ACC112 (cell line): ENCODE measurements around the gene SMIM3.
A peak's percentile ranks its signal among the peaks of the same experiment; 100 is the strongest.
"Not testable (repeated sequence)": the region's sequence is repeated elsewhere in the genome, so short reads cannot be mapped to it uniquely, and the experiment has no call there.

ENCODE experiments used
- H2AFZ ChIP-seq: fragments of 200-600 bp; sonication (generic); one replicate; pipeline ENCODE4 v1.6.0; 2017; ENCODE audit warnings: antibody characterized with exemption, low read length; ENCODE audit not compliant: unreplicated experiment
- H3K27ac ChIP-seq: fragments of 200-600 bp; sonication (generic); 2 replicates; pipeline ENCODE4 v1.5.1; 2014; ENCODE audit warnings: low read depth, mild to moderate bottlenecking, antibody characterized with exemption, low read length, moderate library complexity
- H3K27me3 ChIP-seq: fragments of 200-600 bp; sonication (generic); 2 replicates; pipeline ENCODE4 v1.6.1; 2014; ENCODE audit warnings: mild to moderate bottlenecking, antibody characterized with exemption, low read length, moderate library complexity, mixed read lengths; ENCODE audit not compliant: insufficient read depth
- H3K36me3 ChIP-seq: fragments of 200-600 bp; sonication (generic); 2 replicates; pipeline ENCODE4 v1.6.1; 2016; ENCODE audit warnings: mild to moderate bottlenecking, antibody characterized with exemption, low read length, moderate library complexity, mixed read lengths; ENCODE audit not compliant: insufficient read depth
- H3K4me1 ChIP-seq: fragments of 200-600 bp; sonication (generic); one replicate; pipeline ENCODE4 v1.6.1; 2016; ENCODE audit warnings: low read length, mixed read lengths; ENCODE audit not compliant: insufficient read depth, unreplicated experiment, control insufficient read depth
- H3K4me3 ChIP-seq: fragments of 200-600 bp; sonication (generic); 2 replicates; pipeline ENCODE4 v1.5.1; 2014; ENCODE audit warnings: mild to moderate bottlenecking, low read depth, low read length
- H3K79me2 ChIP-seq: fragments of 200-600 bp; sonication (generic); one replicate; pipeline ENCODE4 v1.6.0; 2016; ENCODE audit warnings: low read length; ENCODE audit not compliant: control insufficient read depth, unreplicated experiment, insufficient read depth

Gene SMIM3

GRCh38 chr5:150778517-150779396 is at the start of gene SMIM3:
TSS of gene SMIM3 (plus strand) at chr5:150778757. CDS start at chr5:150795441, 16,684 bp downstream.
- Histone ChIP-seq H3K4me3 (peak within 1 kb of the TSS; percentile 90), H3K4me1 (peaks cover 54% of the 10 kb centered on the region), H3K36me3 (no peaks in the 10 kb centered on the region), H2AFZ (peak within 1 kb of the TSS; percentile 57), H3K27ac (peak within 1 kb of the TSS; percentile 95), H3K27me3 (no peaks in the 10 kb centered on the region), H3K79me2 (peaks cover 52% of the 10 kb centered on the region)

GRCh38 chr5:150729859-150730258 is 48.7 kb upstream of the SMIM3 start:
- Histone ChIP-seq H3K27ac (no peak overlapping the region), H3K4me1 (no peaks in the 10 kb centered on the region), H3K27me3 (no peaks in the 10 kb centered on the region), H3K79me2 (peaks cover 13% of the 10 kb centered on the region), H3K4me3 (no peak overlapping the region), H2AFZ (no peak overlapping the region), H3K36me3 (peaks cover 49% of the 10 kb centered on the region)

GRCh38 chr5:150731669-150732242 is 46.8 kb upstream of the SMIM3 start:
- H3K36me3 ChIP-seq, result peaks cover 55% of the 10 kb centered on the region
- no peak overlapping the region for H2AFZ ChIP-seq
- H3K27ac ChIP-seq, result no peak overlapping the region
- no peak overlapping the region for H3K4me3 ChIP-seq
- peaks cover 27% of the 10 kb centered on the region for H3K79me2 ChIP-seq
- H3K4me1 ChIP-seq, result no peaks in the 10 kb centered on the region
- no peaks in the 10 kb centered on the region for H3K27me3 ChIP-seq

DNA sequence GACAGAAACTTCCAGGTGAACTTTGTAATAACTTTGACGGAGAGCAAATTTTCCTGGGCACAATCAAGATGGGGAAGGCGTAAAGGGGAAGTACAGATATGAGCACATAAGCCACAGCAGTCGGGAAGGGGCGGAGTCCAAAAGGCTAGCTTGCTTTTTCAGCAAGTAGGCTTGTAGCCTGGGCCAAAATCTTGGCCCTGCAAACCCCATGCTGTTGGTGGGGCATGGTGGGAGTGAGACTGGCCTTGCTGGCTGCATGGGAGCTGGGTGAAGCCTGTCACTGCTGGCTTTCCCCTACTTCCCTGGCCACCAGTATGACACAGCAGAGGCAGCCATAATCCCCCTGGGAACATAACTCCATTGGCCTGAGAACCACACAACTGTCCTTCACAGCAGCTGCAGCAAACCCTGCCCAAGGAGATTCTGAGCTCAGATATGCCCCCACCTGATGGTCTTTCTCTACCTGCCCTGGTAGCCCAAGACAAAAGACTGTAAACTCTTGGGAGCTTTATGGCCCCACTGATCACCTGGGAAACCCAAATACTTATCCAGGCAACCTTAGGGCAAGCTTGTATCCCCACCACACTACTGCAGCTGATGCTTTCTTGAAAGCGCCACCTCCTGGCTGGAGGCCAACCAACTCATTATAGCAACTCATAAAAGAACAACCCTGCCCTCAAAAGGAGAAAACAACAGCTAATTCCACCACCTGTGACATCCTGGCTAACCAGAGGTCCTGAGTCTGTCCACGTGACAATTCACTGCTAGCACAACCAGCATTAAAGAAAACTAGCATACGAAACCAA is 43.8 kb upstream of the SMIM3 start:
- H3K27ac ChIP-seq, result no peak overlapping the region
- H3K79me2 ChIP-seq, result peaks cover 54% of the 10 kb centered on the region
- peaks cover 9% of the 10 kb centered on the region for H3K4me1 ChIP-seq
- peaks cover 48% of the 10 kb centered on the region for H3K36me3 ChIP-seq
- no peak overlapping the region for H3K4me3 ChIP-seq
- H2AFZ ChIP-seq, result no peak overlapping the region
- H3K27me3 ChIP-seq, result no peaks in the 10 kb centered on the region

- H3K79me2 ChIP-seq, result peaks cover 65% of the 10 kb centered on the region
- H3K27me3 ChIP-seq, result no peaks in the 10 kb centered on the region
- H2AFZ ChIP-seq, result no peak overlapping the region
- H3K27ac ChIP-seq, result no peak overlapping the region
- H3K4me3 ChIP-seq, result no peak overlapping the region
- H3K36me3 ChIP-seq, result peaks cover 32% of the 10 kb centered on the region
- H3K4me1 ChIP-seq, result peaks cover 9% of the 10 kb centered on the region
Observed at GRCh38 chr5:150738862-150739261, 39.7 kb upstream of the SMIM3 start.

DNA sequence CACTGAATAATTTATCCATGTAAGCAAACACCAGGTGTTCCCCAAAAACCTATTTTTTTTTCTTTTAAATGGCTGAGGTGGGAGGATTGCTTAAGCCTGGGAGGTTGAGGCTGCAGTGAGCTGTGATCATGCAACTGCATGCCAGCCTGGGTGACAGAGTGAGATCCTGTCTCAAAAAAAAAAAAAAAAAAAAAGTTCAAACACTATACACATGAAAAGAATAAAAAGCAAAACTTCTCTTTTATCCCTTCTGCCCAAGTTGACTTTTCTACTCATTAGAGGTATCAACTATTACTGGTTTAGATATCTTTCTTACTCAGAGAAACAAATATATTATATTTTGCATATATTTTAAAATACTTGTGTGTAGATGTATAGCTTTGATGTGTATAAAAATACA is 37.6 kb upstream of the SMIM3 start:
- Histone ChIP-seq H3K79me2 (peaks cover 46% of the 10 kb centered on the region), H3K4me3 (no peak overlapping the region), H2AFZ (no peak overlapping the region), H3K36me3 (peaks cover 27% of the 10 kb centered on the region), H3K4me1 (peaks cover 9% of the 10 kb centered on the region), H3K27me3 (no peaks in the 10 kb centered on the region), H3K27ac (no peak overlapping the region)

DNA sequence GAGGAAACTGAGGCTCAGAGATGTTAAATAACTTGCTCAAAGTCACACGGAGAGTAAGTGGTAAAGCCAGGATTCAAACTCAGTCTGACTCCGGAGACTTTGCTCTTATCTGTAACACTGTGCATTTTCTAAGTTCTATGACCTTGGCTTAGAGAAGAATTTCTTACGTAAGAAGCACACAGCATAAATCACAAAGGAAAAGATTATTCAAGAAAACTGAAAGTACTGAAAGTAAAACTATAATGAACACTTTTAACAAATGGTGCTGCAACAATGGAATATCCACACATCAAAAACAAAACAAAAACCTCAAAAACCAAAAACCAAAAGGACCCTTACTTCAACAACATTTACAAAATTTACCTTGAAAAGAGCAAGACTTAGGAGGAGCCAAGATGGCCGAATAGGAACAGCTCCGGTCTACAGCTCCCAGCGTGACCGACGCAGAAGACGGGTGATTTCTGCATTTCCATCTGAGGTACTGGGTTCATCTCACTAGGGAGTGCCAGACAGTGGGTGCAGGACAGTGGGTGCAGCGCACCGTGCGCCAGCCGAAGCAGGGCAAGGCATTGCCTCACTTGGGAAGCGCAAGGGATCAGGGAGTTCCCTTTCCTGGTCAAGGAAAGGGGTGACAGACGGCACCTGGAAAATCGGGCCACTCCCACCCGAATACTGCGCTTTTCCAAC is 36.0 kb upstream of the SMIM3 start:
- peaks cover 33% of the 10 kb centered on the region for H3K79me2 ChIP-seq

GRCh38 chr5:150743142-150743488 is 35.4 kb upstream of the SMIM3 start:
- H3K36me3 ChIP-seq, result peaks cover 18% of the 10 kb centered on the region
- H3K4me3 ChIP-seq, H3K27me3 ChIP-seq, H3K27ac ChIP-seq, H2AFZ ChIP-seq, H3K4me1 ChIP-seq: not testable (repeated sequence)
- peaks cover 28% of the 10 kb centered on the region for H3K79me2 ChIP-seq

More for the DNA sequence above, 36.0 kb upstream of the SMIM3 start:
- not testable (repeated sequence) for H2AFZ ChIP-seq, H3K27me3 ChIP-seq, H3K27ac ChIP-seq, H3K4me3 ChIP-seq, H3K4me1 ChIP-seq
- peaks cover 20% of the 10 kb centered on the region for H3K36me3 ChIP-seq

- H3K4me1 ChIP-seq, result peaks cover 15% of the 10 kb centered on the region
- H2AFZ ChIP-seq, result no peak overlapping the region
- H3K36me3 ChIP-seq, result peaks cover 45% of the 10 kb centered on the region
- H3K79me2 ChIP-seq, result peaks cover 44% of the 10 kb centered on the region
- no peak overlapping the region; the same call in 1 of the 2 replicates for H3K4me3 ChIP-seq
- no peak overlapping the region for H3K27ac ChIP-seq
- no peaks in the 10 kb centered on the region for H3K27me3 ChIP-seq
Observed at GRCh38 chr5:150750469-150750868, 28.1 kb upstream of the SMIM3 start.
